HG03135 (cell line): ENCODE results near the gene ACSS1.

ENCODE experiments used
- ATAC-seq: cut with Tn5 transposase; IDR thresholded peaks from one replicate; pipeline ENCODE4 v1.9.1; 2021; ENCODE audit warnings: mild to moderate bottlenecking, moderate library complexity; ENCODE audit not compliant: unreplicated experiment

Gene ACSS1

GRCh38 chr20:24961384-24962181, 96.4 kb downstream of the ACSS1 start:
- ATAC-seq = no peak

- no peak for ATAC-seq
Observed at GRCh38 chr20:24960861-24961260, 97.1 kb downstream of the ACSS1 start.

GRCh38 chr20:24960302-24960801, 97.6 kb downstream of the ACSS1 start:
- ATAC-seq = no peak

- no peak for ATAC-seq
Observed at GRCh38 chr20:24959591-24960301, 98.2 kb downstream of the ACSS1 start.

- no peak for ATAC-seq
Observed at GRCh38 chr20:24958506-24959385, 99.2 kb downstream of the ACSS1 start.

GRCh38 chr20:24957326-24958016, 100.5 kb downstream of the ACSS1 start:
- ATAC-seq = no peak
